A549 (cell line): ENCODE results near the gene CDC27.
A peak's percentile ranks its signal among the peaks of the same experiment; 100 is the strongest.

Source experiments
- CBX8 ChIP-seq: fragments of 200-600 bp; sonication (generic); IDR thresholded peaks from 2 replicates; pipeline ENCODE4 v1.6.1; 2016
- CEBPB ChIP-seq, 2 experiments: fragments of >200 bp in 1 of 2; sonication (Bioruptor Twin) in 1 of 2; formaldehyde crosslinking in 1 of 2; IDR thresholded peaks; 2 replicates each; pipeline ENCODE4 v1.6.1; 2012 to 2016
- CHD2 ChIP-seq: fragments of 150-350 bp; IDR thresholded peaks from 2 replicates; pipeline ENCODE4 v1.6.1; 2014; ENCODE audit warnings: low read length; ENCODE audit not compliant: partially characterized antibody
- CTCF ChIP-seq: fragments of >200 bp; sonication (Bioruptor Twin); formaldehyde crosslinking; IDR thresholded peaks from 3 replicates; pipeline ENCODE4 v1.5.1; 2016
- E2F6 ChIP-seq: IDR thresholded peaks from 2 replicates; pipeline ENCODE4 v1.6.1; 2012; ENCODE audit warnings: low read depth, borderline replicate concordance
- EP300 ChIP-seq, 2 experiments: fragments of >200 bp; sonication (Bioruptor Twin); formaldehyde crosslinking; IDR thresholded peaks; 2 replicates in 1 of 2; 3 replicates in 1 of 2; pipeline ENCODE4 v1.6.1; 2016 to 2017
- ESRRA ChIP-seq: fragments of 150-350 bp; IDR thresholded peaks from 2 replicates; pipeline ENCODE4 v1.6.1; 2014; ENCODE audit warnings: mild to moderate bottlenecking, low read length, borderline replicate concordance
- HOXA7 ChIP-seq: fragments of 250-450 bp; sonication (Bioruptor Pico); IDR thresholded peaks from 2 replicates; pipeline ENCODE4 v1.5.0; 2020; ENCODE audit warnings: mild to moderate bottlenecking, moderate library complexity
- MAFK ChIP-seq: fragments of 450-650 bp; IDR thresholded peaks from 2 replicates; pipeline ENCODE4 v1.6.1; 2014; ENCODE audit not compliant: partially characterized antibody
- POLR2A ChIP-seq: IDR thresholded peaks from 2 replicates; pipeline ENCODE4 v1.6.1; 2012; ENCODE audit warnings: mild to moderate bottlenecking, low read length
- POLR2AphosphoS2 ChIP-seq: conservative IDR thresholded peaks from 2 replicates; pipeline ENCODE4 v1.6.1; 2012; ENCODE audit warnings: low read length, improper control_type of control experiment, inconsistent platforms
- RNF2 ChIP-seq: fragments of 200-600 bp; sonication (generic); IDR thresholded peaks from 2 replicates; pipeline ENCODE4 v1.6.1; 2016; ENCODE audit warnings: low read depth, mild to moderate bottlenecking, antibody characterized with exemption, moderate library complexity, borderline replicate concordance
- TP53 ChIP-seq: fragments of 250-450 bp; sonication (Bioruptor Pico); IDR thresholded peaks from 2 replicates; pipeline ENCODE4 v1.5.0; 2021; ENCODE audit warnings: mild to moderate bottlenecking, moderate library complexity
- USF2 ChIP-seq: fragments of 450-650 bp; IDR thresholded peaks from 2 replicates; pipeline ENCODE4 v1.6.1; 2014; ENCODE audit warnings: antibody characterized with exemption

- TF ChIP-seq RNF2 (no peak), CTCF (no peak), E2F6 (no peak), POLR2A (peak; percentile 75), CBX8 (no peak), CHD2 (peak; percentile 65), MAFK (no peak), EP300 (IDR thresholded peaks at IDR 0.05) (no peak), CEBPB (IDR thresholded peaks at IDR 0.05) (no peak), ESRRA (no peak), POLR2AphosphoS2 (no peak), TP53 (CRISPR knock-in tag) (no peak), USF2 (no peak), HOXA7 (no peak)
Measured at GRCh38 chr17:47099987-47100711, 88.9 kb downstream of the CDC27 start.
